Measurements from ENCODE around the gene GTF3A.

Gene GTF3A

DNA sequence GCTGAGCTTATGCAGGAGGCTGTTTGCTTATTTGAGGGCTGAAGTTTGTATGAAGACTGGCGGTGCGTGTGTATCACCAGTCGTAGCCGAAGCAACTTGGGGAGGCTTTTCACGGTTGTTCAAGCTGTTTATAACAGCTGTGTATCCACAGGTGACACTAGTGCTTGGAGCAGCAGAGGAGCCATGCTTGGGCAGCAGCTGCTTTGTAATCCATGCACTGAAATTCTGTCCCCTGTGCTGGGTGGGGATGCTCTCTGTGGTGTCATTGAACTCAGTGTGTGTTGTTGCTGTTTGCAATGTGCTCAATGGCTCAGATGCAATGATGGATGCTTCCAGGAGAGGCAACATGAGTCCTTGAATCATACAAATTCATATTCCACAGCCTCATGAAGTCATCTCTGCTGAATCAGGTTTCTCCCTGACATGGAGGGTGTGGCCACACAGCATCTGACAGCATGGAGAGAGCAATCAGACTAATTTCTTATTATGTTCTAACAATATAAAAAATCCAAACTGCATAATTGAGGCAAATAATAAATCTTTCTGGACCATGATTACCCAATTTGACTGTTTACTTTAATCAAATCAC is 18.8 kb upstream of the GTF3A start:
- DNase-seq (ENCODE audit: low spot score), result no peak

- DNase-seq (ENCODE audit: low spot score), result peak; percentile 53
Measured at GRCh38 chr13:27406178-27406939, 18.1 kb upstream of the GTF3A start.

GRCh38 chr13:27408074-27408473 is 16.3 kb upstream of the GTF3A start:
- DNase-seq (ENCODE audit: low spot score), result no peak

DNA sequence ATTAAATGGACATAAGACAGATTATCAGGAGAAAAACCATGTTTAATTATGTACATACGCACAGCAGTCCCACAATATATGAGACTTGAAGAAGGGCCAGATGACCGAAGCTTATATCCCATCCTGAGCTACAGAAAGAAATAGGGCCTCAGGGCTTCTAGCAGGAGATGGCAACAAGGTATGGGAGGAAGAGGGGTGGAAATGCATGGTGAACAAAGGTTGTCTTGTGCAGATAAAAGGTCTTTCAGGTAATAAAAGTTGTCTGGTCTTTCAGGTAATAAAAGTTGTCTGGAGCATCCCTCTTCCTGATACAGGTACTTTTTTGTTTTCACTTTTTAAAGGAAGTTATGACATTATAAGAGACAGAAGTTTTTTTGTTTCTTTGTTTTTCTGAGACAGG is 15.4 kb upstream of the GTF3A start:
- no peak for DNase-seq (ENCODE audit: low spot score)

DNA sequence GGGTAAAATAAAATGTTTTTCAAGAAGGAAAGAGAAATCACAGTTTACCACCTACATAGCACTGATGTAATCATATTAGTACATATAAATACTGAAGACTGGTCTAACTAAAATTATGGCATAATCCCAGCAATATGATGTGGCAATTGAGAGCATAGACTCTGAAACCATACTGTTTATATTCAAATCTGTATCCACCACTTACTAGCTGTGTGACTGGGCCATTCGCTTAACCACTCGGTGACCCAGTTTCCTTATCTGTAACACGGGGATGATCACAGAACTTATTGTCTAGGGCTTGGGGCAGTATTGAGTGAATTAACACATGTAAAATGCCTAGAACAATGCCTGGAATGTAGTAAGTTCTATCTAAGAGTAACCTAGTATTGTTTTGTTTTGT is 13.1 kb upstream of the GTF3A start:
- no peak for DNase-seq (ENCODE audit: low spot score)

DNA sequence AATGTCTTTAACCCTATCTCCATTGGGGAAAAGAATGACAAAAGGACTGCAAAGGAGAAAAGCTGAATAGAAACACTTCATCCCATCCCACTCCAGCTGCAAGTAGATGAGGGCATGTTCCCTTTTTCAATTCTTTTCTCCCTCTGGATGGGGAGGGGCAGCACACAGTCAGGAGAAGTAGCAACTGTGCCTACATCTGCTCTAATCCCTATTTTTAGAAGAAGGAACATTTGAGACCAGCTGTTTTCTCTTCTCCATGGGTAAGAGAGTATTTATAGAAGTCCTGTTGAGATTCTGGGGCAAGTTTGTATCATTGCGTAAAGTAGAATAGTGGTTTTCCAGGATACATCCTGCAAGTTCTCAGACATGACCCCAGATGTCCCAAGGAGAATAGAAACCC is 9.3 kb upstream of the GTF3A start:
- DNase-seq (ENCODE audit: low spot score), result no peak

DNA sequence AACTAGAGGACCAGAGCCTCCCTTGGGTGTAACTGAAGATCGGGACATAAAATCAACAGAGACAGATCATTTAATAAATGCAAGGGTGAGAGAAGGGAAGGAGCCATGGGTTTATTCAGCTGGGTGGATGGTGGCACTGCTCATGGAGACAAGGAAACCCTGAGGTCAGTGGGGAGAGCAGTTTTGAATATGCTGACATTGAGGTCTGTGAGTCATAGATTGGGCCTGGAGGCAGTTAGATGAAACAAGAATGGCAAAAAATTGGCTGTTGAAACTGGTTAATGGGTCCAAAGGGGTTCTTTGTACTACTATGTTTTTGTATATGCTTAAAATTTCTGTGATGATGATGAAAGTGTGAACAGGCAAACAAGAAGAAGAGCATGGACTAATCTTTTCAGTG is 5.1 kb upstream of the GTF3A start:
- no peak for DNase-seq (ENCODE audit: low spot score)

- no peak for DNase-seq (ENCODE audit: low spot score)
Measured at GRCh38 chr13:27421101-27421871, 3.1 kb upstream of the GTF3A start.

- DNase-seq (ENCODE audit: low spot score), result no peak
Measured at GRCh38 chr13:27423333-27423732, 1.1 kb upstream of the GTF3A start.

DNA sequence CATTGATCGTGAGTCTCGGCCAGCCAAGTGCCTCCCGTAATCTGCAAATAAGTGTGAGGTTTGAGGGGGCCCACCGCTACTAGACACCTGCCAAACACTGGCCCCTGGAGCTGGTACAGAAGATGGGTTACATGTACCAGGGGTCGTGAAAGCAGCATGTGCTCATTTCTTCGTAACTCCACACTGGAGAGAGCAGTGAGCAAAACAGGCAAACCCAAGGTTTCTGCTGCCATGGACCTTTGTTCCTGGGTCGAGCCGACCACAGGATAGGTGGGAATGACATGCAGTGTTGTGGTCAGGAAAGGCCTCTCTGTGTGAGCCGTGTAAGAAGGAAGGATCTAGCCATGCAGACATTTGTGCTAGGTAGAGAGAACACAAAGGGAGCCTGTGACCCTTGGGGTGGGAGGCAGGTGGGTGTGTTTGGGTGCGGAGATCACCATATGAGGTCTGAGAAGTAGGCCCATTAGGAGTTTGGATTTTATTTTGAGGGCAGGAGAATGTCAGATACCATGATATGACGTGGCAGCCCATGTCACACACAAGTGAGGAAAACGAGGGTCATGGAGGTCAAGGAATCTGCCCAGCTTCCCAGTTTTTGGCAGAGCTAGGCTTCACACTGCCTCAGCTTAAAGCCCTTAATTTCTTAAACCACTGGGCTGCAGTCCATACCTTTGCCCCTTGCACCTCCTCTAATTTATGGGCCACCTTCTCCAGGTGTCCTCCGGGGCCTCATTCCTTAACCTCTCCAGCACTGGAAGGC is 919 bp downstream of the GTF3A start:
- DNase-seq (ENCODE audit: low spot score), result no peak

GRCh38 chr13:27425918-27426630 is 1.7 kb downstream of the GTF3A start:
- peak; percentile 87 for DNase-seq (ENCODE audit: low spot score)

- DNase-seq (ENCODE audit: low spot score), result no peak
Measured at GRCh38 chr13:27427641-27428040, 3.2 kb downstream of the GTF3A start.

DNA sequence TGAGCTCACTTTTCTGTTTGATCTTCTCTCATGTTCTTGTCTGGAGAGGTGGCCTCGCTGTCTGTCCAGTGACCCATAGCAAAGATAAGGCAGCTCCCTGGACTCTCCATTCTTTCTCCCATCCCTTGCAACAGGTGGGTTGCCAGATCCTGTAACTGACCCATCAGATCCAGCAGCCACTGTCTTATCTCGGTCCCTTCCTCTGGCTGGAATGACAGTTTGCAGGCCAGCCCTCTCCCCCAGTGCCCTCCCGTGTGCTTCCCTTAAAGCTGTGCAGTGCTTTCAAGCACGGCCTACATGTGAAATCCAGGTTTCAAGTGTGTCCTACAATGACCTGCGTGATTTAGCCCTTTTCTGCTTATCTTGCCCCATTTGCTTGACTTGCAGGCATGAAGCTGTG is 3.7 kb downstream of the GTF3A start:
- no peak for DNase-seq (ENCODE audit: low spot score)

DNA sequence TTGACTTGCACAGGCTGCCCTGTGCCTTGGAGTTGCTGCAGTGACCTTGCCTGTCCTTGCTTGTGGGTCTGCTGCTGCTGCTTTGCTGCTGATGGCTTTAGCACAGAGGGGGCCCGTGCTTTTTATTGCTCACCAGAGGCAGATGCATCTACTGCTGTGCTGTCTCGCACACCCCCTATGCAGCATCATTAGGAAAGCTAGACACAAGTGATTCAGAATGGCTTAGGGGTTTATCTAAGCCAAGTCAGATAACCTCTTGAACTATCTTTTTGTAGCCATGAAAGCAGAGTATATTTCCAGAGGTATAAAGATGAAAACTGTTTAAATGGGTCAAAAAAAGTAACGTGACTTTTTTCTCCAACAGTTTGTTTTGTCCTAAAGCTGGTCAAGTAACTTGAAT is 7.8 kb downstream of the GTF3A start:
- DNase-seq (ENCODE audit: low spot score), result no peak

DNA sequence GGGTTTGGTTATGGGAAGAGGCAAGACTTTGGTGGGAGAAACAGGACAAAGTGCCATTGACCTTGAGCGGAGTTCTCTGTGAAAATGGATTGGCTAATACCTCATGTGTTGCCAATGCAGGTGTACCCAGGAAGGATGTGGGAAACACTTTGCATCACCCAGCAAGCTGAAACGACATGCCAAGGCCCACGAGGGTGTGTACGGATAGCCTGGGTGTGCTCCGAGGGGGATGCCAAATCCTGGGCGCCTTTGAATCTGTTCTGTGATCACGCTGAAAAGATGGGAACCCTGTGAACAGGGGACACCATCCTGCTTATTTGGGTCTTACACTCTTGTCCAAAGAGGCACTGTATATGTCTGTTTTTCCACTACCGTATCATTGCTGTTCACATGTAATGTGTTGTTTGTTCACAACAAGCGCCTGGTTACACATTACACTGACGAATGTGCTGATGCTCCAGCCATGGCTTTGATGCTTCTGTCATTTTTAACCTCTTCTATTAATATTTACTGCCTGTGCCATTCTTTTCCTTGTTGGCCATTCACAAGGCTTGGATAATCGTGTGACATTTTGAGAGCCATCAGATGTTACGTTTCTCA is 8.3 kb downstream of the GTF3A start:
- DNase-seq (ENCODE audit: low spot score), result no peak

DNA sequence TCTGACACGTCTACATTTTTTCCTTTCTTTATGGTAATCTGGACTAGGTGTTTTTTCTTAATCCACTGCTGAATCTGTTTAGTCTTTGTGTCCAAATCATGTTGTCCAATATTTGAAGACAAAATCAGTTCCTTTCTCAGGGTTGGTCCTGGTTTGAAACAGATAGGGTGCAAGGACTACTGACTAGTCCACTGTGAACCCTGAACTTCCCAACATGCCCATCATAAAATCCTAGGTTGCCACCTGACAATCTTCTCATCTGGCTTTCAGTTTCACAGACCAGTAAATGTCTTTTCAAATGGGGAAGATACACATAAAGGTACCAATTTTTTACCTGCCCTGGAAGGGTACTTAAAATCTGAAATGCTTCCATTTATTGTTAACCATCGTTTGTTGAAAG is 12.7 kb downstream of the GTF3A start:
- DNase-seq (ENCODE audit: low spot score), result no peak

GRCh38 chr13:27440408-27440807 is 16.0 kb downstream of the GTF3A start:
- DNase-seq (ENCODE audit: low spot score), result no peak

DNA sequence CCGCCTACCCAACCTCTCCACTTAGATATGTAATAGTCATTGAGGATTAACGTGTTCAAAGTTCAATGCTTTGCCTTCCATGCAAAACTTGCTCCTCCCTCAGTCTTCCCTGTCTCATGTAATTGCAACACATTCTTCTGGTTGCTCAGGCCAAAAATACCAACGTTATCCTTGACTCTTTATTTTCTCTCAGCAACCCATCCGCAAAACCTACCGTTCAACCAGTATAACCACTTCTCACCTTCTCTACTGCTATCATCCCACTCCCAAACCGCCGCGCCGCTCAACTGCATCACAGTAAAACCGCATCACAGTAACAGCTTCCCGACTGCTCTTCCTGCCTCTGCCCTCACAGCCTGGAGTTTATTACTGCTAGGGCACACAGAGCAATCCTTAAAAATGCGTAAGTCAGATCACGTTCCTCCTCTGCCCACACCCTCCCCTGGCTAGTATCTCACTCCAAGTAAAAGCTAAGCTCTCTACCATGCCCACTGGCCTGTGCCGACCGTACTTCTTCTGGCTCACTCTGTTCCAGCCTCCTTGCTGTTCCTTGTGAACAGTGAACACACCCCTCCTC is 17.7 kb downstream of the GTF3A start:
- no peak for DNase-seq (ENCODE audit: low spot score)

DNA sequence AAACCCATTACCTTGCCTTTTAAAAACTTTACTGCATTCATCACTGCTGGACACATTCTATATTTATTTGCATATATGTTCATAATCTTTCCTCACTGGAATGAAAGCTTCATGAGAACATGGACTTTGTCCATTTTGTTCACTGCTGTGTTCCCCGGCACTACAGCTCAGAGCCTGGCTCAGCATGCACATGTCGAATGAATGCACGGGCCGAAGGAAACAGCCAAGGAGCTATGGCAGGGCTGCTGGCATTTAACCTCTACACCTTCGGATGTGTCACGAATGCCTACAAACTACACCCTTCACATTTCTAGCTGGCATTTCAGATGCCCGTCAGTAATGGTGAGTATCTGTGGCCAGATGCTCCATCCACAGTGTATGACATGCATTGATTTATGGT is 18.4 kb downstream of the GTF3A start:
- DNase-seq (ENCODE audit: low spot score), result no peak

DNA sequence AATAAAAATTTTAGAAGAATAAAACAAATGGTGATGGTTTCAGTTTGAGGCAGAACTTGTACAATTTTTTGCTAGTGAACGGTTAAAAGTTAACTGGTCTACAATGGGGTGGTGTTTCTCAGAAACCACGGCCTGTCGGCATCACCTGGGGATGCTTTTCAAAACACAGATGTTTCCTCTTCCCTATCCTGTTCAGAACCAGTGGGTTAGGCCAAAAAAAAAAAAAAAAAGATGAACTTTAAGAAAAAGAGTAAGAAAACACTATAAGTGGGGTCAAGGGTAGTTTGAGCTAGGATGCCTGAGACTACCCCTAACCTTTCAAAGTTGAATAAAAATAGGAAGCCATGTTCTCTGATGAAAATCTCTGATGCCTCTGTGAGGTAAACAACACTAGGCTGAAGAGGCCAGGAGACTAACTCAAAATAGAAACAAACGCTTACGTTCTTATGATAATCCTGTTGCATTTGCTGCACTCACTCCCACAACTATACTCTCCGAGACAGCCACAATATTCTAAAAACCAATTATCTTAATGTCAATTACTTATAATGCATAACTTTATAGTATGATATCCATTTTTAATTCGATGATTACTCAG is 22.7 kb downstream of the GTF3A start:
- DNase-seq (ENCODE audit: low spot score), result no peak

DNA sequence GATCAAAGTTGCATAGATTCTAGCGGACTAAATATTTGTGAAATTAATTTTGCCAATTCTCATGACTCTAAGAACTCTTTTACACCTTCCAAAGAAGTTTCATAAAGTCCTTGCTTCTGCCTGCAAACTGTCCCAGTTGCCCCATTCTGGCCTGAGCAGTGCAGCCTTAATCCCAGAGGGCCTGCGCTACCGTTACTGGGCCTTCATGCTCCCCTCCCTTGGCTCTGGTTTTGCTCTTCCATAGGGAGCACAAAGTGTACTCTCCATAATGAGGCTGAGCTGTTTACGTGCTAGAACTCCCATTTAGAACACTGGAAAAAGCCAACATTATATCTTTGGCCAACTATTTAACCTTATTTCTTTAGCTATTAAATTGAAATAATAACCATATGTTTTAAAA is 23.9 kb downstream of the GTF3A start:
- DNase-seq (ENCODE audit: low spot score), result no peak
